Neural cell (in vitro differentiated cells): ENCODE results near the gene ARHGEF12. TPM values are rescaled to one million over a fixed set of nuclear protein-coding genes. Genes with fewer than 3 reads are reported as not detected.

Source experiments
- H2AFZ ChIP-seq: fragments of 200-600, 300-800 bp; sonication (generic), shearing (Covaris generic); 2 replicates; pipeline ENCODE4 v1.6.0; 2014; ENCODE audit warnings: low read depth, mild to moderate bottlenecking, antibody characterized with exemption, low read length, moderate library complexity
- H3F3A ChIP-seq: fragments of 200-600 bp; shearing (Covaris generic); 2 replicates; pipeline ENCODE4 v1.6.1; 2016; ENCODE audit warnings: mild to moderate bottlenecking, moderate library complexity, mixed read lengths, antibody characterized with exemption, low read length; ENCODE audit not compliant: insufficient read depth, poor library complexity, severe bottlenecking
- H3K27ac ChIP-seq: fragments of 200-600, 300-800 bp; sonication (generic), shearing (Covaris generic); 2 replicates; pipeline ENCODE4 v1.5.1; 2014; ENCODE audit warnings: mild to moderate bottlenecking, low read length, moderate library complexity
- H3K27me3 ChIP-seq: fragments of 300-800, 200-600 bp; sonication (generic), shearing (Covaris generic); 2 replicates; pipeline ENCODE4 v1.6.0; 2014; ENCODE audit warnings: mild to moderate bottlenecking, low read depth, low read length, moderate library complexity; ENCODE audit not compliant: insufficient read depth
- H3K36me3 ChIP-seq: fragments of 300-800, 200-600 bp; sonication (generic), shearing (Covaris generic); 2 replicates; pipeline ENCODE4 v1.5.1; 2014; ENCODE audit warnings: mild to moderate bottlenecking, antibody characterized with exemption, low read length, moderate library complexity; ENCODE audit not compliant: insufficient read depth
- H3K4me2 ChIP-seq: fragments of 300-800, 200-600 bp; sonication (generic), shearing (Covaris generic); 2 replicates; pipeline ENCODE4 v1.6.0; 2014; ENCODE audit warnings: mild to moderate bottlenecking, low read length
- H3K4me3 ChIP-seq: fragments of 300-800, 200-600 bp; sonication (generic), shearing (Covaris generic); 2 replicates; pipeline ENCODE4 v1.5.1; 2014; ENCODE audit warnings: mild to moderate bottlenecking, low read length, moderate library complexity
- H3K79me2 ChIP-seq: fragments of 200-600 bp; shearing (Covaris generic); replicated peaks from 2 replicates; pipeline ENCODE4 v1.6.0; 2014; ENCODE audit warnings: mild to moderate bottlenecking, low read length, moderate library complexity; ENCODE audit not compliant: insufficient read depth
- H3K9ac ChIP-seq: fragments of 300-800, 200-600 bp; sonication (generic), shearing (Covaris generic); 2 replicates; pipeline ENCODE4 v1.6.1; 2016; ENCODE audit warnings: mild to moderate bottlenecking, low read length, mixed read lengths
- H3K9me2 ChIP-seq: fragments of 200-600 bp; shearing (Covaris generic); 2 replicates; pipeline ENCODE4 v1.6.1; 2016; ENCODE audit warnings: mild to moderate bottlenecking, low read length, mixed read lengths; ENCODE audit not compliant: insufficient read depth
- H3K9me3 ChIP-seq: fragments of 200-600, 300-800 bp; sonication (generic), shearing (Covaris generic); 2 replicates; pipeline ENCODE4 v1.6.1; 2016; ENCODE audit warnings: mild to moderate bottlenecking, mixed run types, low read length, moderate library complexity, mixed read lengths
- H4K20me1 ChIP-seq: fragments of 200-600 bp; shearing (Covaris generic); 2 replicates; pipeline ENCODE4 v1.6.1; 2016; ENCODE audit warnings: mild to moderate bottlenecking, mixed run types; ENCODE audit not compliant: insufficient read depth
- CTCF ChIP-seq: fragments of 450-650 bp; IDR thresholded peaks from 2 replicates; pipeline ENCODE4 v1.5.1; 2014; ENCODE audit warnings: antibody characterized with exemption, mild to moderate bottlenecking, moderate library complexity; ENCODE audit not compliant: poor library complexity, severe bottlenecking
- EP300 ChIP-seq: fragments of 450-650 bp; conservative IDR thresholded peaks from 2 replicates; pipeline ENCODE4 v1.6.1; 2014; ENCODE audit warnings: antibody characterized with exemption, mild to moderate bottlenecking, moderate library complexity; ENCODE audit not compliant: poor library complexity, severe bottlenecking
- EZH2 ChIP-seq: fragments of 200-600, 300-800 bp; shearing (Covaris generic), sonication (generic); IDR thresholded peaks from 2 replicates; pipeline ENCODE4 v1.6.1; 2014; ENCODE audit warnings: antibody characterized with exemption, low read length, borderline replicate concordance, mild to moderate bottlenecking; ENCODE audit not compliant: insufficient read depth, poor library complexity, severe bottlenecking
- MXI1 ChIP-seq: fragments of 450-650 bp; conservative IDR thresholded peaks from 2 replicates; pipeline ENCODE4 v1.6.1; 2014; ENCODE audit warnings: antibody characterized with exemption, mild to moderate bottlenecking; ENCODE audit not compliant: poor library complexity, severe bottlenecking
- POLR2AphosphoS5 ChIP-seq: IDR thresholded peaks from 2 replicates; pipeline ENCODE4 v1.6.1; 2012
- RAD21 ChIP-seq: fragments of 450-650 bp; conservative IDR thresholded peaks from 2 replicates; pipeline ENCODE4 v1.6.1; 2014; ENCODE audit warnings: antibody characterized with exemption, mild to moderate bottlenecking, moderate library complexity
- REST ChIP-seq: IDR thresholded peaks from 2 replicates; pipeline ENCODE4 v1.6.1; 2012; ENCODE audit warnings: borderline replicate concordance
- SMC3 ChIP-seq: fragments of 450-650 bp; conservative IDR thresholded peaks from 2 replicates; pipeline ENCODE4 v1.6.1; 2014; ENCODE audit warnings: antibody characterized with exemption, mild to moderate bottlenecking, moderate library complexity; ENCODE audit not compliant: poor library complexity
- TAF1 ChIP-seq: IDR thresholded peaks from 2 replicates; pipeline ENCODE4 v1.6.1; 2012; ENCODE audit warnings: low read depth
- polyA plus RNA-seq: library from polyadenylated mRNA; depleted of rRNA; stranded (reverse); fragments of >200 nt; gene quantifications from 2 replicates; pipeline ENCODE4 v1.2.3, GENCODE V29; 2014

Gene ARHGEF12
- polyA plus RNA-seq, 1 donor from 2014 or later = 93.4 TPM

- H3K27me3 ChIP-seq = no peaks in the 10 kb centered on the region
- H3F3A ChIP-seq = no peaks in the 10 kb centered on the region
- no peak overlapping the region for H3K4me3 ChIP-seq
- no peaks in the 10 kb centered on the region for H3K9me3 ChIP-seq
- TF ChIP-seq MXI1 = no peak
- no peak for TF ChIP-seq EZH2
- TF ChIP-seq SMC3 = no peak
- TF ChIP-seq TAF1 = no peak
- TF ChIP-seq RAD21 = no peak
- no peak for TF ChIP-seq POLR2AphosphoS5
- no peak for TF ChIP-seq EP300
- TF ChIP-seq CTCF = no peak
- no peak for TF ChIP-seq REST
- H2AFZ ChIP-seq = no peak overlapping the region
- no peak overlapping the region for H3K27ac ChIP-seq
- H3K4me2 ChIP-seq = no peak overlapping the region
- no peaks in the 10 kb centered on the region for H3K36me3 ChIP-seq
- H3K9ac ChIP-seq = no peak overlapping the region
- no peaks in the 10 kb centered on the region for H3K9me2 ChIP-seq
- H4K20me1 ChIP-seq = no peaks in the 10 kb centered on the region
- no peaks in the 10 kb centered on the region for H3K79me2 ChIP-seq
Observed at GRCh38 chr11:120305286-120305685, 30.9 kb upstream of the ARHGEF12 start.

- no peaks in the 10 kb centered on the region for H3K79me2 ChIP-seq
- H2AFZ ChIP-seq = no peak overlapping the region
- no peak overlapping the region for H3K4me2 ChIP-seq
- H3K9ac ChIP-seq = no peak overlapping the region
- no peaks in the 10 kb centered on the region for H3F3A ChIP-seq
- H3K27ac ChIP-seq = no peak overlapping the region
- TF ChIP-seq REST (no peak), CTCF (no peak), TAF1 (no peak), RAD21 (no peak), SMC3 (no peak)
- no peaks in the 10 kb centered on the region for H3K36me3 ChIP-seq
- H3K4me3 ChIP-seq = no peak overlapping the region
- no peaks in the 10 kb centered on the region for H3K9me2 ChIP-seq
- H4K20me1 ChIP-seq = no peaks in the 10 kb centered on the region
- H3K27me3 ChIP-seq = no peaks in the 10 kb centered on the region
- H3K9me3 ChIP-seq = no peaks in the 10 kb centered on the region
Observed at GRCh38 chr11:120306519-120307242, 29.5 kb upstream of the ARHGEF12 start.
